Keratinocyte (primary cell): ENCODE measurements around the gene C1orf146.
"Not testable (repeated sequence)": the region's sequence is repeated elsewhere in the genome, so short reads cannot be mapped to it uniquely, and the experiment has no call there.

Source experiments
- CTCF ChIP-seq, 3 experiments: IDR thresholded peaks in 1 of 3; conservative IDR thresholded peaks in 1 of 3; optimal IDR thresholded peaks in 1 of 3; 2 replicates in 2 of 3; 3 replicates in 1 of 3; pipeline versions ENCODE3 to v1.5.1; 2011; ENCODE audit warnings: low read length in 3 of 3, mild to moderate bottlenecking in 3 of 3, moderate library complexity in 2 of 3, control low read depth in 1 of 3, inconsistent platforms in 1 of 3; ENCODE audit not compliant: insufficient read depth in 2 of 3; ENCODE audit errors: extremely low read depth in 1 of 3
- EZH2 ChIP-seq: IDR thresholded peaks from one replicate; pipeline ENCODE4 v1.6.1; 2012; ENCODE audit warnings: inconsistent platforms, mild to moderate bottlenecking, low read length, moderate library complexity

GRCh38 chr1:92279781-92280180 lies 62.1 kb downstream of the C1orf146 start:
- not testable (repeated sequence) for TF ChIP-seq CTCF (optimal IDR thresholded peaks at IDR 0.05 in 1 of 3, IDR thresholded peaks at IDR 0.05 in 1 of 3, conservative IDR thresholded peaks at IDR 0.05 in 1 of 3; ENCODE audit: extremely low read depth in 1 of 3, insufficient read depth in 2 of 3, low read length in 3 of 3); EZH2
